Measurements from ENCODE around the gene C11orf58. TPM values are rescaled to one million over a fixed set of nuclear protein-coding genes. Genes with fewer than 3 reads are reported as not detected.

The C11orf58 gene
- 100 to 1,000 TPM; 132 to 134 TPM for total RNA-seq

DNA sequence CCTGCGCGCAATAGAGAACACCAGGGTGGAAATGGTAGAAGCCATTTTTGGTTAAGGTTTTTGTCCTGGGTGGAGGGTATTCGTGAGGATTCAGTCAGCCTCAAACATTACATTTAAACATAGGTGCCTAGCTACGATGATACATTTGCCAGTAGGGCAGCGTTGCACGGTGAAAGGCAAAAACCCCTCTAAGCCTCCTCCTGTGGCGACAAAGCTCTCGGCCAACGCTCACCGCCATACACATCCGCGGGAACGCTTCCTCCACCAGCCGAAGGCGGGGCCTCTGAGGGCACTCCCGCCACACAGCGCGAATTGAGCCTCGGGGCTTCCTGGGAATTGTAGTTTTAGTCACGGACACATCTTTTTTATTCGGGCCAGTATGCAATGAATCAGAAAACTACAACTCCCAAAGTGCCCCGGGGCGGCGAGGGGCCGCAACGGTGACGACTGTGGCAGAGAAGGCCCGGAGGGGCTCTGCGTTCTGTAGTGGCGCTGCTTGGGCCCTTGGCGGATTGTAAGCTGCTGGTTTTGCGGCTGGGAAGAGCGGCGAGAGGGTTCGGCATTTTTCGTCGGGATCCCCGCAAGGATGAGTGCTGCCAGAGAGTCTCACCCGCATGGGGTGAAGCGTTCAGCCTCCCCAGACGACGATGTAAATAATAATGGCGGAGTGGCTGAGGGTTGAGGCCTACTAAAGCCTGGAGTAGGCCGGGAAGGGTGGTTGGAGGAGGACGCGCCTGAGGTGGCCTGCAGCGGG lies at the start of gene C11orf58:
C11orf58 (plus strand) TSS at position 455 of the 754 bp plus-strand sequence; CDS start at position 587, 132 bp downstream.
- POLR2A ChIA-PET: interaction anchor here (0.8 to 3.5 kb wide), 5 partner anchors 8 to 338 kb away, joined by 3 to 28 read pairs (median 3); no protein-coding TSS in a partner anchor
- Mint-ChIP-seq H3K4me3 (no peak within 1 kb of the TSS), H3K4me1 (ENCODE audit: low read depth) (peaks cover 22% of the 10 kb centered on the region), H3K27ac (no peak within 1 kb of the TSS), H3K9me3 (no peaks in the 10 kb centered on the region), H3K27me3 (no peaks in the 10 kb centered on the region), H3K36me3 (peaks cover 12% of the 10 kb centered on the region)
- DNase-seq: peak; percentile 97
- intact Hi-C loops (cut with micrococcal nuclease): loop anchor here (1.0 to 5.0 kb wide), 8 partner anchors 11 to 1848 kb away; partner anchors contain the start of genes NCR3LG1, NUCB2, RPS13 and SERGEF
- CTCF ChIA-PET: interaction anchor here (2.0 kb wide), 1 partner anchor 46 kb away, joined by 6 read pairs; no protein-coding TSS in a partner anchor

DNA sequence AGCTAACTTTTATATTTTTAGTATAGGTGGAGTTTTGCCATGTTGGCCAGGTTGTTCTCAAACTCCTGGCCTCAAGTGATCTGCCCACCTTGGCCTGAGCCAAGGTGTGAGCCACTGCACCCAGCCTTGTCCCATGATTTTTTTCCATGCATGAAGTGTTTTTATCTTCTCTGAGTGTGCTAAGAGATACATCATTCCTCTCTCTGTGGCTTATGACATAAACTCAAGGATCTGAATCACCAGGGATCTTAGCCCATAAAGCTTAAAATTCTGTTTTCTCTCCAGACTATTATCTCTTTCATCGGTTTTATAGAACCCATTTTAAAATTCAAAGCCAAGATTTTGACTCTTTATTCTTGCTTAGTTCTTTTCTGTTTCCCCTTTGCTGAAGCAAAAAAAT lies 48.4 kb upstream of the C11orf58 start:
- no peaks in the 10 kb centered on the region for H3K4me1 Mint-ChIP-seq (ENCODE audit: low read depth)

DNA sequence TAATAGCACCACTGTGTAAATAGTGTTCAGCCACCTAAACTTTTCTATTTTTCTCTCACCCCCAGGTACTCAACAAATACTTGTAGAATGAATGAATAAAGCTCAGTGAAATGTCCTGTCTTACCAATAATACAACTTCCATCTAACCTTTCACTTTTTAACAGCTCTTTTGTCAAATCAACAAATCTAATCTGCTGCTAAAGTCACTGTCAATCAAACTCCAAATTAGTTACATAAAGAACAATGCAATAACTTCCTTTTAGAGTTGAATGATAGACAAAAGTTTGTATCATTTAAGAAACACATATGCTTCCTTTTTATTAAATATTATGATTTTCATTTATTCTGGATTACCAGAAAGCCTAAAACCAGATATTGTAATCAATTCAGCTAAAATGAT lies 34.7 kb upstream of the C11orf58 start:
- intact Hi-C loops (cut with micrococcal nuclease): no loop called here

More for the DNA sequence above, 48.4 kb upstream of the C11orf58 start:
- Mint-ChIP-seq H3K27ac (no peak overlapping the region), H3K4me3 (no peak overlapping the region), H3K27me3 (peaks cover 2% of the 10 kb centered on the region), H3K36me3 (no peaks in the 10 kb centered on the region), H3K9me3 (no peaks in the 10 kb centered on the region)
- intact Hi-C loops (cut with micrococcal nuclease): no loop called here
- ChIA-PET POLR2A (no interaction called here), CTCF (interaction anchor here (1.3 kb wide), 1 partner anchor 11 kb away, joined by 4 read pairs; no protein-coding TSS in a partner anchor)
- no peak for DNase-seq

DNA sequence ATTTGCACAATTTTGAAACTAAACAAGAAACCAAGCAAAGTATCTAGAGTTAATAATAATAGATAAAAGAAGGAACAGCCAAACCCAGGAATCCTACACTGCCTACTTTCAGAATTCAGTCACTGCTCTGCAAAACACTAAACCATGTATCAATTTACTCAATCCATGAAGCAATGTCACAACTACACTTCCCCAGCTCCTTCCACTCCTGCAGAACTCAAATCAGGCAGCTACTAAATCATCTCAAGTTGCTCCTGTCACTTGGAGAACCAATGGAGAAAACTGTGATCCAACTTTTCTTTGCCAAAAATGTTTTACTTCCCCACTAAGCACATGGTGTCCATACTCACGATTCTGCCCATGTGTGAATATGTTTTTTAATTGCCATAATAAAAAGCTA lies 24.9 kb upstream of the C11orf58 start:
- no peak overlapping the region for H3K27ac Mint-ChIP-seq
- peaks cover 3% of the 10 kb centered on the region for H3K27me3 Mint-ChIP-seq
- no peaks in the 10 kb centered on the region for H3K9me3 Mint-ChIP-seq
- no peaks in the 10 kb centered on the region for H3K36me3 Mint-ChIP-seq
- no peak for DNase-seq
- H3K4me3 Mint-ChIP-seq: no peak overlapping the region
- POLR2A ChIA-PET: no interaction called here
- intact Hi-C loops (cut with micrococcal nuclease): no loop called here
- H3K4me1 Mint-ChIP-seq (ENCODE audit: low read depth): no peaks in the 10 kb centered on the region
- CTCF ChIA-PET: no interaction called here

More for the DNA sequence above, 34.7 kb upstream of the C11orf58 start:
- peaks cover 4% of the 10 kb centered on the region for H3K27me3 Mint-ChIP-seq
- ChIA-PET POLR2A (no interaction called here), CTCF (no interaction called here)
- no peak overlapping the region for H3K4me3 Mint-ChIP-seq
- no peaks in the 10 kb centered on the region for H3K36me3 Mint-ChIP-seq
- DNase-seq: no peak
- no peaks in the 10 kb centered on the region for H3K4me1 Mint-ChIP-seq (ENCODE audit: low read depth)
- H3K9me3 Mint-ChIP-seq: no peaks in the 10 kb centered on the region
- no peak overlapping the region for H3K27ac Mint-ChIP-seq

DNA sequence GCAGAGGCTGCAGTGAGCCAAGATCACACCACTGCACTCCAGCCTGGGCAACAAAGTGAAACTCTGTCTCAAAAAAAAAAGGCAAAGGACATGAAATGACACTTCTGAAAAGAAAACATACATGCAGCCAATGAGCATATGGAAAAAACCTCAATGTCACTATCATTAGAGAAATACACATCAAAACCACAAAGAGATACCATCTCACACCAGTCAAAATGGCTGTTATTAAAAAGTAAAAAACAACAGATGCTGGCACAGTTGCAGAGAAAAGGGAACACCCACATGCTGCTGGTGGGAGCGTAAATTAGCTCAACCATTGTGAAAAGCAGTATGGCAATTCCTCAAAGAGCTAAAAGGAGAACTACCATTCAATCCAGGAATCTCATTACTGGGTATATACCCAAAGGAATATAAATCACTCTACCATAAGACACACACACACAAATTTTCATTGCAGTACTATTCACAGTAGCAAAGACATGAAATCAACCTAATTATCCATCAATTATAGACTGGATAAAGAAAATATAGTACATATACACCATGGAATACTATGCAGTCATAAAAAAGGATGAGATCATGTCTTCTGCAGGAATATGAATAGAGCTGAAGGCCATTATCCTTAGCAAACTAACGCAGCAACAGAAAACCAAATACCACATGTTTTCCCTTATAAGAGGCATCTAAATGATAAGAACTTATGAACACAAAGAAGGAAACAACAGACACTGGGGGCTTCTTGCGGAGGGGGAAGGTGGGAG lies 15.7 kb upstream of the C11orf58 start:
- CTCF ChIA-PET: no interaction called here
- no peak for DNase-seq
- POLR2A ChIA-PET: no interaction called here
- no peak overlapping the region for H3K4me3 Mint-ChIP-seq
- H3K4me1 Mint-ChIP-seq (ENCODE audit: low read depth): no peaks in the 10 kb centered on the region
- H3K27ac Mint-ChIP-seq: no peak overlapping the region
- no peaks in the 10 kb centered on the region for H3K36me3 Mint-ChIP-seq
- H3K9me3 Mint-ChIP-seq: peaks cover 6% of the 10 kb centered on the region
- intact Hi-C loops (cut with micrococcal nuclease): no loop called here
- no peaks in the 10 kb centered on the region for H3K27me3 Mint-ChIP-seq

DNA sequence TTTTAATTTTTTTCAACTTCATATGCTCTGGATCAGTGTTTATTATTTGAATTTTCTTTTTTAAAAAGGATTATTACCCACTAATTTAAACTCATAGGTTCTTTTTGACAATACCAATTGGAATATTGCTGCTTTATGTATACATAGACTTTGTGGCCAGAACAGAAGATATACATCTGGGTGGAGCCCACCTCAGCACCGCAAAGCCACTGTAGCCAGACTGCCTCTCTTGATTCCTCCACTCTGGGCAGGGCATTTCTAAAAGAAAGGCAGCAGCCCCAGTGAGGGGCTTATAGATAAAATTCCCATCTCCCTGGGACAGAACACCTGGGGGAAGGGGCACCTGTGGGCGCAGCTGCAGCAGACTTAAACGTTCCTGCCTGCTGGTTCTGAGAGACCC lies 10.6 kb upstream of the C11orf58 start:
- no peak overlapping the region for H3K27ac Mint-ChIP-seq
- DNase-seq: no peak
- peaks cover 5% of the 10 kb centered on the region for H3K9me3 Mint-ChIP-seq
- intact Hi-C loops (cut with micrococcal nuclease): no loop called here
- ChIA-PET POLR2A (no interaction called here), CTCF (no interaction called here)
- peaks cover 2% of the 10 kb centered on the region for H3K36me3 Mint-ChIP-seq
- no peak overlapping the region for H3K4me3 Mint-ChIP-seq
- peaks cover 2% of the 10 kb centered on the region for H3K27me3 Mint-ChIP-seq
- H3K4me1 Mint-ChIP-seq (ENCODE audit: low read depth): no peaks in the 10 kb centered on the region

DNA sequence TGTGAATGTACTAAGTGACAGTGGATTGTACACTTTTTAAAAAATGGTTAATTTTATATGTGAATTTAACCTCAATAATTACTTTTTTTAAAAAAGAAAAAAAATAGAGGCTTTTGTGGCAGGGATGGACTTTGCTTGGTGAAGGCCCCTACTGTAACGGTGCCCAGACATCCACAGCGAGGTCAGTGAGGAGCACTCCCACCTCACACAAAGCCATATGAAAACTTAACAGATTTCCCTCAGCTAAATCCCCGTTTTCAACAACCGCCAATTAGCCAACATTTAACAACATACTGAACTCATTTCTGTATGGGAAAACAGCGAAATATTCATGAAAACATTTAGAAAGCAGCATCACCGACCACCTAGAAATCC lies 642 bp upstream of the C11orf58 start:
- intact Hi-C loops (cut with micrococcal nuclease): loop anchor here (1.0 to 5.0 kb wide), 8 partner anchors 11 to 1847 kb away; partner anchors contain the start of genes NCR3LG1, NUCB2, RPS13 and SERGEF
- Mint-ChIP-seq H3K4me1 (ENCODE audit: low read depth) (peaks cover 18% of the 10 kb centered on the region), H3K27me3 (no peaks in the 10 kb centered on the region), H3K4me3 (no peak overlapping the region), H3K36me3 (peaks cover 8% of the 10 kb centered on the region), H3K27ac (no peak overlapping the region), H3K9me3 (peaks cover 2% of the 10 kb centered on the region)
- DNase-seq: no peak
- CTCF ChIA-PET: interaction anchor here (2.0 kb wide), 1 partner anchor 47 kb away, joined by 6 read pairs; no protein-coding TSS in a partner anchor
- POLR2A ChIA-PET: interaction anchor here (0.6 to 3.5 kb wide), 6 partner anchors 9 to 338 kb away, joined by 3 to 28 read pairs (median 4); no protein-coding TSS in a partner anchor

DNA sequence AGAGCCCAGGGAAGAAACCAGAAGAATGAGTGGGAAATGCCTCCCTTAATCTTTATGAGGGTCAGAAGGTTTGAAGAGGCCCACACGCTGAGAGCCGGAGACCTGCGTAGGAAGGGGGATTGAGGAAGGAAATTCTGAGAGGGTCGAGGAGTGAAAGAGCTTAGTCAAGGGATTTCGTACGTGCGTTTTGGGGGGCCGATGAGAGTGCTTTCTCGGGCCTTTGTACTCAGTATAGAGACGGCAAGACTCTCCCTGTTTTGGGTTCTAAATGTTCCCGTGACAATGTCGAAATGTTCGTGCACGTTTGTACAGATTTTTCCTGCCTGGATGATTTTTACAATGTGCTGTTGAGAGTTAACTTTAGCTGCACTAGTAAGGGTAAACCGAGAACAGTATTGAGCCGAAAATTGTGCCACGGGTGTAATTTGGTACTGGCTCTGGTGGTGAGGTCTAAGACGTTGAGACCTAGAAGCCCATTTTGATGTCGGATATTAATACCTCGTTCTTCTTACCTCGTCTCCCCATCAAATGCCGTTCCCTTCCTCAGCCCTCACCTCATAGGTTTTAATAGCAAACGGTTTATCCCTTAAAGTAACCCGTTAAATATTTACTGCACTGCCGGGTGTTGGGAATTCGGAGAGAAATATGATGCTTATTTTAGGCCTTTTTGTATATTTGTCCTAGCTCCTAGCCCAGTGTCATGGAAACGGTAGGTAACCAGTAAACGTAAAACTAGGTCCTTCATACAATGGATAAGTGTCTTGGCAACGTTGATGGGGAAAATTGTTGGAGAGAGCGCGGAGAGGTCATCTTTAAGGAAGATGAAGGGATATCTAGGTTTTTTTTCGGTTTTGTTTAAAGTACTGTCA lies 734 bp downstream of the C11orf58 start:
- ChIA-PET POLR2A (interaction anchor here (1.1 to 3.5 kb wide), 3 partner anchors 10 to 339 kb away, joined by 3 to 28 read pairs (median 4); no protein-coding TSS in a partner anchor), CTCF (interaction anchor here (1.3 to 2.0 kb wide), 2 partner anchors 11 to 45 kb away, joined by 4 to 6 read pairs; no protein-coding TSS in a partner anchor)
- H3K36me3 Mint-ChIP-seq: peaks cover 13% of the 10 kb centered on the region
- peaks cover 25% of the 10 kb centered on the region for H3K4me1 Mint-ChIP-seq (ENCODE audit: low read depth)
- no peaks in the 10 kb centered on the region for H3K27me3 Mint-ChIP-seq
- DNase-seq: no peak
- no peak overlapping the region for H3K4me3 Mint-ChIP-seq
- no peaks in the 10 kb centered on the region for H3K9me3 Mint-ChIP-seq
- H3K27ac Mint-ChIP-seq: no peak overlapping the region
- intact Hi-C loops (cut with micrococcal nuclease): loop anchor here (1.0 to 5.0 kb wide), 8 partner anchors 10 to 1848 kb away; partner anchors contain the start of genes NCR3LG1, NUCB2, RPS13 and SERGEF

DNA sequence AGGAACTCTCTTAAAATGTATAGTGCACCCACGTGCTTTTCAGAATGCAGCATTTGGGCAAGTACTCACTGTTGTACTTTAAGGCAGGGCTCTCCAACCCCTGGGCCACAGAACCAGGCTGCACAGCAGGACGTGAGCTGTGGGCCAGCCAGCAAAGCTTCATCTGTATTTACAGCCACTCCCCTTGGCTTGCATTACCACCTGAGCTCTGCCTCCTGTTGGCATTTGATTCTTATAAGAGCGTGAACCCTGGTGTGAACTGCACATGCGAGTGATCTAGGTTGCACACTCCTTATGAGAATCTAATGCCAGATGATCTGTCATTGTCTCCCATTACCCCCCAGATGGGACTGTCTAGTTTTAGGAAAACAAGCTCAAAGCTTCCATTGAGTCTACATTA lies 3.0 kb downstream of the C11orf58 start:
- Mint-ChIP-seq H3K4me3 (peak overlapping the region; percentile 6), H3K9me3 (no peaks in the 10 kb centered on the region), H3K27me3 (no peaks in the 10 kb centered on the region), H3K27ac (peak overlapping the region; percentile 13), H3K36me3 (peaks cover 27% of the 10 kb centered on the region), H3K4me1 (ENCODE audit: low read depth) (peaks cover 46% of the 10 kb centered on the region)
- POLR2A ChIA-PET: interaction anchor here (1.3 kb wide), 1 partner anchor 8 kb away, joined by 4 read pairs; no protein-coding TSS in a partner anchor
- DNase-seq: no peak
- intact Hi-C loops (cut with micrococcal nuclease): no loop called here
- CTCF ChIA-PET: interaction anchor here (0.6 to 1.3 kb wide), 2 partner anchors 45 kb away, joined by 3 to 5 read pairs; no protein-coding TSS in a partner anchor

DNA sequence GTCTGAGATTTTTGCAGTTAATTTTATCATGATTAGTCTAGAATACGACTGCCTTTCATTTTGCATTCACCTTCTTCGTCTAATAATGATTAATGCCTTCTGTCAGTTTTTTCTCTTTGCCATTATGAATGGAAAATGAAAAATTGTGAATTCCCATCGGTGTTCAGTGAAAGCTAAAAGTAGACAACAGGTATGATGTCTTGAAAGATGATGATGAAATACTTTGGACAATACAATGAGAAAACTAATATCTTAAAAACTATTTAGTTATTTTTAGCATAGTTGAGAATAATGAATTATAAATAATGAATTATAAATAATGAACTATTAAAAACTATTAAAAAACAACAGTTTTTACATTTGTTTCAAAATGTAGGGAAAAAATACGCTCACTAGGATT lies 5.0 kb downstream of the C11orf58 start:
- Mint-ChIP-seq H3K36me3 (peaks cover 31% of the 10 kb centered on the region), H3K27ac (peak overlapping the region; percentile 7), H3K4me1 (ENCODE audit: low read depth) (peaks cover 43% of the 10 kb centered on the region), H3K9me3 (no peaks in the 10 kb centered on the region), H3K27me3 (no peaks in the 10 kb centered on the region), H3K4me3 (no peak overlapping the region)
- intact Hi-C loops (cut with micrococcal nuclease): no loop called here
- no peak for DNase-seq
- ChIA-PET CTCF (no interaction called here), POLR2A (no interaction called here)

DNA sequence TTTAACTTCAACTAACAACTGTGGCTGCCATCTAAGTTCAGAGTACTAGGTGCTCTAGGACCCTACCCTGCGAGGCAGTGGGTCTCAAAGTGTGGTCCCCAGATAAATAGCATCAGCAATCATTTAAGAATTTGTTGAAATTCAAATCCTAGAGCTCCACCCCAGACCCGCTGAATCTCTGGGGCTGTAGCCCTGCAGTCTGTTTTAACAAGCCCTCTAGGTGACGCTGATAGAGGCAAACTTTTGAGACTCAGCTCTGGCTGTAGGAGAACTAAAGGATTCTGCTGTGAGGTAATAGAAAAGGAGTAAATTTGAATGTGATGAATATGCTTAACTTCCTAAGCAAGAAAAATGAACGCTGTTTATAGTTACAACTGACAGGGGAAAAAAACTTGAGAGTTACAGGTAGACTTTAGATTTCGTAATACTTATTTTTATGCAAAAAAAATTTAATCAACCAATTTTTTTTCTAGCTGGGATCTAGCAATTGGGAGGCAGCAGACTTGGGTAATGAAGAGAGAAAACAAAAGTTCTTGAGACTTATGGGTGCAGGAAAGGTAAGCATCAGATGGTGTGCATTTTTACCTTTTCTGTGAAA lies 5.8 kb downstream of the C11orf58 start:
- no peaks in the 10 kb centered on the region for H3K27me3 Mint-ChIP-seq
- no peak overlapping the region for H3K4me3 Mint-ChIP-seq
- no peak for DNase-seq
- peaks cover 46% of the 10 kb centered on the region for H3K4me1 Mint-ChIP-seq (ENCODE audit: low read depth)
- H3K27ac Mint-ChIP-seq: no peak overlapping the region
- intact Hi-C loops (cut with micrococcal nuclease): no loop called here
- peaks cover 33% of the 10 kb centered on the region for H3K36me3 Mint-ChIP-seq
- CTCF ChIA-PET: no interaction called here
- no peaks in the 10 kb centered on the region for H3K9me3 Mint-ChIP-seq
- POLR2A ChIA-PET: no interaction called here

All from activated CD4-positive, alpha-beta memory T cell treated with anti-CD3 and anti-CD28 coated beads for 36 hours (primary cell).